ENCODE measurements around the gene BBS9.
"Not testable (repeated sequence)": the region's sequence is repeated elsewhere in the genome, so short reads cannot be mapped to it uniquely, and the experiment has no call there.

Gene BBS9

GRCh38 chr7:33201821-33202220 is 72.5 kb downstream of the BBS9 start:
- no peak for DNase-seq

DNA sequence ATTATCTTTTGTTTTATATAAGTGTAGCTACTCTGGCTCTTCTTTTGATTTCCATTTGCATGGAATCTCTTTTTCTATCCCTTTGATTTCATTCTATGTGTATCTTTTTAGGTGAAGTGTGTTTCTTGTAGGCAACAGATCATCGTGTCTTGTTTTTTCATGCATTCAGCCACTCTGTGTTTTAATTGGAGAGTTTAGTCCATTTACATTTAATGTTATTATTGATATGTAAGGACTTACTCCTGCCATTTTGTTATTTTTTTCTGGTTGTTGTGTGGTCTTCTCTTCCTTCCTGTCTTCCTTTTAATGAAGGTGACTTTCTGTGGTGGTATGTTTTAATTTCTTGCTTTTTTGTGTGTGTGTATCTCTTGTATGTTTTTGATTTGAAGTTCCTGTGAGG is 81.6 kb downstream of the BBS9 start:
- DNase-seq: no peak

DNA sequence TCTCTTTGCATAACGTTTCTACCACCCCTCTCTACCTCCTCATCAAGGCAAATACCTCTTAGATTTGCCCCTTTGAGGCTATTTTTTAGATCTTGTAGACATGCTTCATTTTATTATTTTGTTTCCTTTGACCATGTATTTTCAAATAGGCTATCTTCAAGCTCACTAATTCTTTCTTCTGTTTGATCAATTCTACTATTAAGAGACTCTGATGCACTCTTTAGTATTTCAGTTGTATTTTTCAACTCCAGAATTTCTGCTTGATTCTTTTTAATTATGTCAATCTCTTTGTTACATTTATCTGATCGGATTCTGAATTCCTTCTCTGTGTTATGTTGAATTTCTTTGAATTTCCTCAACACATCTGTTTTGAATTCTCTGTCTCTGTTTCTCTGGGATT is 82.8 kb downstream of the BBS9 start:
- DNase-seq: no peak

- no peak for DNase-seq
Observed at GRCh38 chr7:33215992-33216391, 86.6 kb downstream of the BBS9 start.

- DNase-seq: no peak
Observed at GRCh38 chr7:33217595-33217994, 88.2 kb downstream of the BBS9 start.

DNA sequence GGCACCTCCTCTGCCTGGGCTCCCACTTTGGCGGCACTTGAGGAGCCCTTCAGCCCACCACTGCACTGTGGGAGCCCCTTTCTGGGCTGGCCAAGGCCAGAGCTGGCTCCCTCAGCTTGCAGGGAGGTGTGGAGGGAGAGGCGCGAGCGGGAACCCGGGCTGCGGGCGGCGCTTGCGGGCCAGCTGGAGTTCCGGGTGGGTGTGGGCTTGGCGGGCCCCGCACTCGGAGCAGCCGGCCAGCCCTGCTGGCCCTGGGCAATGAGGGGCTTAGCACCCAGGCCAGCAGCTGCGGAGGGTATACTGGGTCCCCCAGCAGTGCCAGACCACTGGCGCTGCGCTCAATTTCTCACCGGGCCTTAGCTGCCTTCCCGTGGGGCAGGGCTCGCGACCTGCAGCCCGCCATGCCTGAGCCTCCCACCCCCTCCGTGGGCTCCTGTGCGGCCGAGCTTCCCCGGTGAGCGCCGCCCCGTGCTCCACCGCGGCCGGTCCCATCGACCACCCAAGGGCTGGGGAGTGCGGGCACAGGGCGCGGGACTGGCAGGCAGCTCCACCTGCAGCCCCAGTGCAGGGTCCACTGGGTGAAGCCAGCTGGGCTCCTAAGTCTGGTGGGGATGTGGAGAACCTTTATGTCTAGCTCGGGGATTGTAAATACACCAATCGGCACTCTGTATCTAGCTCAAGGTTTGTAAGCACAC is 89.6 kb downstream of the BBS9 start:
- DNase-seq: not testable (repeated sequence)

GRCh38 chr7:33220231-33220630 is 90.9 kb downstream of the BBS9 start:
- no peak for DNase-seq

GRCh38 chr7:33221390-33221789 is 92.0 kb downstream of the BBS9 start:
- no peak for DNase-seq

GRCh38 chr7:33232632-33233145 is 103.3 kb downstream of the BBS9 start:
- no peak for DNase-seq

DNA sequence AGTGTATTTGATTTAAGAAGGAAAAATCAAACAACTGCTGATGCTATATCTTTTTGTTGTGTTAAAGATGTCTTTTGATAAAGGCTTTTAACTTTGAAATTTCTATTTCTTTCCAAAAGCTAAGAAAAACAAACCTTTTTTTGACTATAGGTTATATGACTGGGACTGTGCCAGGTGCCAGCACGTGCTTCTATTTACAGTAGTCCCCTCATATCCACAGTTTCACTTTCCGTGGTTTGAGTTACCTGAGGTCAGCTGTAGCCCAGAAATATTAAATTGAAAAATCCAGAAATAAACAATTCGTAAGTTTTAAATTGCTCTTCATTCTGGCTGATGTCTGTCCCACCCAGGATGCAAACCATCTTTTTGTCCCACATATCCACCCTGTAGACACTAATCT is 104.3 kb downstream of the BBS9 start:
- no peak for DNase-seq

DNA sequence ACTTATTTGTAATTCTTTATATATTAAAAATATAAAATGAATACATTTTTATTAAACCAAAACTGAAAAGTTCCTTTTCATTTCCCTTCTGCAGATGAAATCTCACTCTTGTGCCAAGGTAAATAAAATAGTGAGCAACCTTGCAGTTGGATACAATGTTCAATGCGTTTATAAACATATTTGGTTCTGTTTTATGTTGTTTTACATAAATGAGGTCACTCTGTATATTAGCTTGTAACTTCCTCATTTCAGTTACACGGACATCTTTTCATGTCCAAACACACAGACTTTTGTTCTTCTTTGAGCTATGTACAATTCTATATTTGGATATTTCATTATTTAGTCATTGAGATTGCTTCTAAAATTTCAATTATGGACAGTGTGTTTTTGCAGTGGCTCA is 107.7 kb downstream of the BBS9 start:
- DNase-seq: no peak

DNA sequence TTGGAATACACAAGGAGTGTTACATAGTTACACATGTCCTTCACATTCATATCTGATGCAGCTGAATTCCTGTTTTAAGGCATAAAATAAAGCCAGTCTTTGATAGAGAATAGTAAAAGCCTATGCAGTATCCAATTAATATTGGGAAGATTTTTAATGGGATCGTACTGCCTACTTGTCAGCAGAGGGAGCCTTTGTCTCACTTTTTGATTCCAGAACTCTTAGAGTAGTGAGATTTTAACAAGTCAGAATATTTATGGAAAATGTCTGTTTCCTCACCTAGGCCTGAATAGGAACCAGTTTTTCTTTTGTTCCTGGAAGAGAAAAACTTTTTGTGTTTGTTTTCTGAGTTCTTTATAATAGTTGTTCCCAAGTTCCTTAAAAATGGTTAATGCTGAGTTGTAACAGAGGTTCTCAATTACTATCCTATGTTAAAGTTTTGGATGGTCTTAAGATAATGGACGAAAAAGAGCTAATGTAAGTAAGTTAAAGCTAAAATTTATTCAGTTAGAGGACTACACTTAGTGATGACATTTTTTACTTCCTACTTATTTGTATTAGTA is 114.0 kb downstream of the BBS9 start:
- no peak for DNase-seq

DNA sequence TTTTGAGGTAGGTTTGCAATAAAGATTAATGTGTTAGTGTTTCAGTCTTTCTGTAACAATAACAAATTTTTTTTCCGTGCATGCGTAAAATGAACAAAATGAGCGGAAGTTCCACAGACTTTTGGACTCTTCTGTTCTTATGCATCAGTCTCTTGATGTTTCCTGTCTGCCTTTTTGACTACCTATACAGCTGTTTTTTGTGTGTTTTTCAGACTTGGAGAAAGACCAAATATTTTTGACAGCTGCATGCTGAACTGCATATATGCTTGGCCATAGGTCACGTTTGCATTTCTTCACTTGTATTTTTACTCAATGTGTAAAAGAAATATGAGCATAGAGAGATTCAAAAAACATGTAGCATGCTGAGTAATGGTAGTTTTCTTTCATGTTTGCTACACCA is 119.3 kb downstream of the BBS9 start:
- no peak for DNase-seq

DNA sequence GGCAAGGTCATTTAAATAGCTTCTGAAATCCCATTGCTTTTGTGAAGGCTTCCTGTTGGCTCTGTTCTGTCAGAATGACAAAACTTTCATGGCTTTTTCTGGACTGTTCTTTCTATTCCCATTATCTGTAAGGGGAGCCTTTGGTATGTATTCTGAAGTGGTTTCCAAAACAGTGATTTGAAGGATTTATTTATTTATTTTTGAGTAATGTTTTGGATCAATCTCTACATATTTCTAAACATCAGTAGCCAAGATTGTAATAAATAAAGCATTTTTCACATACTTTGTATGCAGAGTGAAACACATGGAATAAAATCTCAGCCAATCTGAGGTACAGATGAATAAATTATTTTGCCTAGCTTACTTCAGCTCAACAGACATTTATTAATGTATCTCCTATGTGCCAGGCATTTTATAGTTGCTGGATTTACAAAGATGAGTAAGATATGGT is 121.1 kb downstream of the BBS9 start:
- DNase-seq: no peak

DNA sequence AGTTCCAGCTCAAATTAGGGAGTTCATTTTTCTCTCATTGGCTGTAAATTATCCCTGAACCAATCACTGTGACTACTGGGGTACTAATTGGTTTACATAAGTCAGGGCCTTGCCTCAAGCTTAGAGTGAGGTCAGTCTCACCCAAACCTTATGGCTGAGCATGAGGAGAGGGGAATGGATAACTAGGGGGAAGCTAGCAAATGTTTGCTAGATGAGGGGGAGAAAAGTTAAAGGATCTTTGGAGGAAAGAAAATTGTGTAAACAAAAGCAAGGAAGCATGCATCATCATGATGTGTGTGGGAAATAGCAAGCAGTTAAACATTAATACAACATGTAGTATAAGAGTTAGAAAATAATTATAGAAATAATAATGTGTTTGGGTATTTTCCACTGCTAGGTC is 121.9 kb downstream of the BBS9 start:
- no peak for DNase-seq

GRCh38 chr7:33258491-33258951 is 129.2 kb downstream of the BBS9 start:
- no peak for DNase-seq

- no peak for DNase-seq
Observed at GRCh38 chr7:33261585-33261984, 132.2 kb downstream of the BBS9 start.

GRCh38 chr7:33262476-33262875 is 133.1 kb downstream of the BBS9 start:
- DNase-seq: no peak

DNA sequence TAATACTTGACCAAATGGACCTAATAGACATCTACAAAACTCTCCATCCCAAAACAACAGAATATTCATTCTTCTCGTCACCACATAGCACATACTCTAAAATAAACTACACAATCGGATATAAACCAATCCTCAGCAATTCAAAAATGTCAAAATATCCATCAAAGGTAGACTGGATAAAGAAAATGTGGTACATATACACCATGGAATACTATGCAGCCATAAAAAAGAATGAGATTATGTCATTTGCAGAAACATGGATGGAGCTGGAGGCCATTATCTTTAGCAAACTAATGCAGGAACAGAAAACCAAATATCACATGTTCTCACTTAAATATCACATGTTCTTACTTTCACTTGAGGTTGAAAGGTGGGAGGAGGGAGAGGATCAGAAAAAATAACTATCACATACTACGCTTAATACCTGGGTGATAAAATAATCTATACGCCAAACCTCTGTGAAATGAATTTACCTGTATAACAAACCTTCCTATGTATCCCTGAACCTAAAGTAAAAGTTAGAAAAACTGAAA is 142.5 kb downstream of the BBS9 start:
- not testable (repeated sequence) for DNase-seq

- no peak for DNase-seq
Observed at GRCh38 chr7:33273356-33273755, 144.0 kb downstream of the BBS9 start.

- DNase-seq: no peak
Observed at GRCh38 chr7:33276325-33276724, 147.0 kb downstream of the BBS9 start.

- no peak for DNase-seq
Observed at GRCh38 chr7:33276729-33277128, 147.4 kb downstream of the BBS9 start.

DNA sequence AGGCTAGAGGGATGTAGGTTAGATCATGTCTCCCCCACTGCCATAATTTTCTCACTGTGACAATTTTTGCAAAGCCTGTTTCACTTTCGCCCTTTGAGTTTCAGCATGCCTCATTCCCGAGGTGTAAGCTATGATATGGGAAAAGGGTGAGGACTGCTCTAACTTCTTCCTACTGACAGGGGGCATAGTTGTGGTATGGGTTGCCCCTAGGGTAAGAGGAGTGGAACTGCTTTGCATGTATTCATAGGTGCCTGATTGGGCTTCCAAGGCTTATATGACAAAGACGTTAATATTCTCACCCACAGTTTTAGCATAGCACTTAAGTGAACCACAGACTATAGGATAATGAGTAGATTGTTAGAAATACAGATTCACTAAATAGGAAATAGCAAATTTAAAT is 148.7 kb downstream of the BBS9 start:
- no peak for DNase-seq

- no peak for DNase-seq
Observed at GRCh38 chr7:33286501-33286900, 157.1 kb downstream of the BBS9 start.
